ENCODE results near the gene TNP2. TPM values are rescaled to one million over a fixed set of nuclear protein-coding genes. Genes with fewer than 3 reads are reported as not detected.
A peak's percentile ranks its signal among the peaks of the same experiment; 100 is the strongest.

TNP2 gene
- total and polyA plus RNA-seq, 9 of the 15 experiments (the other 6 are each of a cell fraction or from before 2014, with no cell fraction given): not detected

DNA sequence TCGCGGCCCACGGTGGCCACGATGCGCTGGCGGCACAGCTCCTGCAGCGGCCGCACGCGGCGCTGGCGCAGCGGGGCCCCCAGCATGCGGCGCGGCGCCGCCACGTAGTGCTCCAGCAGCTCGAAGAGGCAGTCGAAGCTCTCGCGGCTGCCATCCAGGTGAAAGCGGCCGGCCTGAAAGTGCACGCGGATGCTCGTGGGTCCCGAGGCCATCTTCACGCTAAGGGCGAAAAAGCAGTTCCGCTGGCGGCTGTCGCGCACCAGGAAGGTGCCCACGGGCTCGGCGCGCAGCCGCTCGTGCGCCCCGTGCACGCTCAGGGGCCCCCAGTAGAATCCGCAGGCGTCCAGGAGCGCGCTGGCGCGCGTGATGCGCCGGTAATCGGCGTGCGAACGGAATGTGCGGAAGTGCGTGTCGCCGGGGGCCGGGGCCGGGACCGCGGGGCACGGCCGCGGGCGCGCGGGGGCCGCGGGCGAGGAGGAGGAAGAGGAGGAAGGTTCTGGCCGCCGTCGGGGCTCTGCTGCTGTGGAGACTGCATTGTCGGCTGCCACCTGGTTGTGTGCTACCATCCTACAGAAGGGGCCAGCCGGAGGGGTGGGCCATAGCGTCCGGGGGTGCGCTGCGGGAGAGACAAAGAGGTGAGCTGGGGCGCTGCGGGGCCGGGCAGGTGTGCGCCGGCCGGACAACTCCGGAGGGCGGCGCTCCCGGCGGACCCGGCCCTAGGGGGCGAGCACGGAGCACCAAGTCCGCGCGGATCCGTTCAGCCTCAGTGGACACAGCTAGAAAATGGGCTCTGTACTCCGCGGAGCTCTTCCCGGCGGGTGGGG is 14.0 kb downstream of the TNP2 start (continued):
- TF ChIP-seq, protein P1, sequence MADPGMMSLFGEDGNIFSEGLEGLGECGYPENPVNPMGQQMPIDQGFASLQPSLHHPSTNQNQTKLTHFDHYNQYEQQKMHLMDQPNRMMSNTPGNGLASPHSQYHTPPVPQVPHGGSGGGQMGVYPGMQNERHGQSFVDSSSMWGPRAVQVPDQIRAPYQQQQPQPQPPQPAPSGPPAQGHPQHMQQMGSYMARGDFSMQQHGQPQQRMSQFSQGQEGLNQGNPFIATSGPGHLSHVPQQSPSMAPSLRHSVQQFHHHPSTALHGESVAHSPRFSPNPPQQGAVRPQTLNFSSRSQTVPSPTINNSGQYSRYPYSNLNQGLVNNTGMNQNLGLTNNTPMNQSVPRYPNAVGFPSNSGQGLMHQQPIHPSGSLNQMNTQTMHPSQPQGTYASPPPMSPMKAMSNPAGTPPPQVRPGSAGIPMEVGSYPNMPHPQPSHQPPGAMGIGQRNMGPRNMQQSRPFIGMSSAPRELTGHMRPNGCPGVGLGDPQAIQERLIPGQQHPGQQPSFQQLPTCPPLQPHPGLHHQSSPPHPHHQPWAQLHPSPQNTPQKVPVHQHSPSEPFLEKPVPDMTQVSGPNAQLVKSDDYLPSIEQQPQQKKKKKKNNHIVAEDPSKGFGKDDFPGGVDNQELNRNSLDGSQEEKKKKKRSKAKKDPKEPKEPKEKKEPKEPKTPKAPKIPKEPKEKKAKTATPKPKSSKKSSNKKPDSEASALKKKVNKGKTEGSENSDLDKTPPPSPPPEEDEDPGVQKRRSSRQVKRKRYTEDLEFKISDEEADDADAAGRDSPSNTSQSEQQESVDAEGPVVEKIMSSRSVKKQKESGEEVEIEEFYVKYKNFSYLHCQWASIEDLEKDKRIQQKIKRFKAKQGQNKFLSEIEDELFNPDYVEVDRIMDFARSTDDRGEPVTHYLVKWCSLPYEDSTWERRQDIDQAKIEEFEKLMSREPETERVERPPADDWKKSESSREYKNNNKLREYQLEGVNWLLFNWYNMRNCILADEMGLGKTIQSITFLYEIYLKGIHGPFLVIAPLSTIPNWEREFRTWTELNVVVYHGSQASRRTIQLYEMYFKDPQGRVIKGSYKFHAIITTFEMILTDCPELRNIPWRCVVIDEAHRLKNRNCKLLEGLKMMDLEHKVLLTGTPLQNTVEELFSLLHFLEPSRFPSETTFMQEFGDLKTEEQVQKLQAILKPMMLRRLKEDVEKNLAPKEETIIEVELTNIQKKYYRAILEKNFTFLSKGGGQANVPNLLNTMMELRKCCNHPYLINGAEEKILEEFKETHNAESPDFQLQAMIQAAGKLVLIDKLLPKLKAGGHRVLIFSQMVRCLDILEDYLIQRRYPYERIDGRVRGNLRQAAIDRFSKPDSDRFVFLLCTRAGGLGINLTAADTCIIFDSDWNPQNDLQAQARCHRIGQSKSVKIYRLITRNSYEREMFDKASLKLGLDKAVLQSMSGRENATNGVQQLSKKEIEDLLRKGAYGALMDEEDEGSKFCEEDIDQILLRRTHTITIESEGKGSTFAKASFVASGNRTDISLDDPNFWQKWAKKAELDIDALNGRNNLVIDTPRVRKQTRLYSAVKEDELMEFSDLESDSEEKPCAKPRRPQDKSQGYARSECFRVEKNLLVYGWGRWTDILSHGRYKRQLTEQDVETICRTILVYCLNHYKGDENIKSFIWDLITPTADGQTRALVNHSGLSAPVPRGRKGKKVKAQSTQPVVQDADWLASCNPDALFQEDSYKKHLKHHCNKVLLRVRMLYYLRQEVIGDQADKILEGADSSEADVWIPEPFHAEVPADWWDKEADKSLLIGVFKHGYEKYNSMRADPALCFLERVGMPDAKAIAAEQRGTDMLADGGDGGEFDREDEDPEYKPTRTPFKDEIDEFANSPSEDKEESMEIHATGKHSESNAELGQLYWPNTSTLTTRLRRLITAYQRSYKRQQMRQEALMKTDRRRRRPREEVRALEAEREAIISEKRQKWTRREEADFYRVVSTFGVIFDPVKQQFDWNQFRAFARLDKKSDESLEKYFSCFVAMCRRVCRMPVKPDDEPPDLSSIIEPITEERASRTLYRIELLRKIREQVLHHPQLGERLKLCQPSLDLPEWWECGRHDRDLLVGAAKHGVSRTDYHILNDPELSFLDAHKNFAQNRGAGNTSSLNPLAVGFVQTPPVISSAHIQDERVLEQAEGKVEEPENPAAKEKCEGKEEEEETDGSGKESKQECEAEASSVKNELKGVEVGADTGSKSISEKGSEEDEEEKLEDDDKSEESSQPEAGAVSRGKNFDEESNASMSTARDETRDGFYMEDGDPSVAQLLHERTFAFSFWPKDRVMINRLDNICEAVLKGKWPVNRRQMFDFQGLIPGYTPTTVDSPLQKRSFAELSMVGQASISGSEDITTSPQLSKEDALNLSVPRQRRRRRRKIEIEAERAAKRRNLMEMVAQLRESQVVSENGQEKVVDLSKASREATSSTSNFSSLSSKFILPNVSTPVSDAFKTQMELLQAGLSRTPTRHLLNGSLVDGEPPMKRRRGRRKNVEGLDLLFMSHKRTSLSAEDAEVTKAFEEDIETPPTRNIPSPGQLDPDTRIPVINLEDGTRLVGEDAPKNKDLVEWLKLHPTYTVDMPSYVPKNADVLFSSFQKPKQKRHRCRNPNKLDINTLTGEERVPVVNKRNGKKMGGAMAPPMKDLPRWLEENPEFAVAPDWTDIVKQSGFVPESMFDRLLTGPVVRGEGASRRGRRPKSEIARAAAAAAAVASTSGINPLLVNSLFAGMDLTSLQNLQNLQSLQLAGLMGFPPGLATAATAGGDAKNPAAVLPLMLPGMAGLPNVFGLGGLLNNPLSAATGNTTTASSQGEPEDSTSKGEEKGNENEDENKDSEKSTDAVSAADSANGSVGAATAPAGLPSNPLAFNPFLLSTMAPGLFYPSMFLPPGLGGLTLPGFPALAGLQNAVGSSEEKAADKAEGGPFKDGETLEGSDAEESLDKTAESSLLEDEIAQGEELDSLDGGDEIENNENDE (IDR thresholded peaks at IDR 0.05; ENCODE audit: low read depth, low read length): no peak
- TF ChIP-seq ZNF586 (CRISPR knock-in tag; conservative IDR thresholded peaks at IDR 0.05) (no peak), FUS (optimal IDR thresholded peaks at IDR 0.05; ENCODE audit: low read depth, low read length) (no peak), MED1 (CRISPR knock-in tag; IDR thresholded peaks at IDR 0.05; ENCODE audit: borderline replicate concordance) (peak; percentile 76; the same call in 1 of the 2 replicates), ZNF3 (CRISPR knock-in tag; IDR thresholded peaks at IDR 0.05) (no peak), PTRF (tag; IDR thresholded peaks at IDR 0.05) (no peak), EP400 (IDR thresholded peaks at IDR 0.05) (peak; percentile 63; the same call in 1 of the 2 replicates), ADNP (tag; IDR thresholded peaks at IDR 0.05) (no peak), ZNF766 (CRISPR knock-in tag; conservative IDR thresholded peaks at IDR 0.05) (peak; percentile 80; the same call in 1 of the 2 replicates), TCF7 (IDR thresholded peaks at IDR 0.05; ENCODE audit: borderline replicate concordance) (no peak), CBX3 (IDR thresholded peaks at IDR 0.05; ENCODE audit: borderline replicate concordance in 1 of 2, low read length in 2 of 2) (peak in 1 of 2 experiments; percentile 62; a peak in 2 of 3 replicates), TCFL5 (CRISPR knock-in tag; conservative IDR thresholded peaks at IDR 0.05) (no peak), ZNF644 (tag; IDR thresholded peaks at IDR 0.05; ENCODE audit: low read depth) (no peak), THRAP3 (IDR thresholded peaks at IDR 0.05; ENCODE audit: borderline replicate concordance) (no peak), MTA2 (IDR thresholded peaks at IDR 0.05; ENCODE audit: low read depth) (no peak), TARDBP (IDR thresholded peaks at IDR 0.05) (no peak), ZC3H11A (IDR thresholded peaks at IDR 0.05; ENCODE audit: low read depth, low read length) (no peak), NEUROD1 (IDR thresholded peaks at IDR 0.05; ENCODE audit: borderline replicate concordance, low read depth, low read length, partially characterized antibody) (no peak)

Data from K562 (cell line).